ENCODE data around the gene CAMTA1. TPM values are rescaled to one million over a fixed set of nuclear protein-coding genes. Genes with fewer than 3 reads are reported as not detected.

Gene CAMTA1
- total RNA-seq, 1 experiment from 2014 or later: 85.2 TPM

DNA sequence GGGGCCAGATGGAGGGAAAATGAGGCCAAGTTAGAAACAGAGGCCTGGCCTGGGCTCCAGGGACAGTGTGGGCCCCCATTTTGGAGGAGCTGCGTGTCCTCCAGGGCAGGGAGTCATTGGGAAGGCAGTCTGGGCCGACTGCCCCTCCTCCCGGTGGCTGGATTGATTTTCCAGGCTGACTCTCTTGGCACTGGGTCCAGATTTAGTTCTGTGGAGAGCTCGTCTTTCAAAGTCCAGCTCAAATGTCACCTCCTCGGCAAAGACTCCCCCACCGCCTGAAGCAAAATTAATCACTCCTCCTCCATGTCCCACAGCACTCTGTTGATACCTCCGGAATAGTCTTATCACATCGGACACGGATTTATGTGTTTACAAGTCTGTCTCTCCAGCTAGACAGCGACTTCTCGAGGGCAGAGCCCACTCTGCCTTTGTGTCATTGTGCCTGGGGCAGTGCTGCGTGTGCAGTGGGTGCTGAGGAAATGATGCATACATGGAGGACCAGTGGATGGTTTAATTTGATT, 175.1 kb downstream of the CAMTA1 start:
- Histone ChIP-seq H3K27ac (ENCODE audit: low read depth, low read length, poor library complexity, severe bottlenecking) (no peak overlapping the region), H3K9me3 (ENCODE audit: low read depth, low read length, poor library complexity, severe bottlenecking) (no peaks in the 10 kb centered on the region), H3K36me3 (ENCODE audit: insufficient read depth, low read length, poor library complexity, severe bottlenecking) (no peaks in the 10 kb centered on the region), H3K27me3 (replicated peaks; ENCODE audit: insufficient read depth, low read depth, low read length, poor library complexity) (no peaks in the 10 kb centered on the region), H3K4me3 (ENCODE audit: low read depth, low read length, poor library complexity, severe bottlenecking) (no peak overlapping the region), H3K4me1 (ENCODE audit: insufficient read depth, low read length, poor library complexity, severe bottlenecking) (peaks cover 14% of the 10 kb centered on the region)
- intact Hi-C loops (cut with micrococcal nuclease; ENCODE audit: unreplicated experiment): no loop called here
- ChIA-PET POLR2A (ENCODE audit: low non-redundant PET) (no interaction called here), CTCF (no interaction called here)
- TF ChIP-seq, protein P1, sequence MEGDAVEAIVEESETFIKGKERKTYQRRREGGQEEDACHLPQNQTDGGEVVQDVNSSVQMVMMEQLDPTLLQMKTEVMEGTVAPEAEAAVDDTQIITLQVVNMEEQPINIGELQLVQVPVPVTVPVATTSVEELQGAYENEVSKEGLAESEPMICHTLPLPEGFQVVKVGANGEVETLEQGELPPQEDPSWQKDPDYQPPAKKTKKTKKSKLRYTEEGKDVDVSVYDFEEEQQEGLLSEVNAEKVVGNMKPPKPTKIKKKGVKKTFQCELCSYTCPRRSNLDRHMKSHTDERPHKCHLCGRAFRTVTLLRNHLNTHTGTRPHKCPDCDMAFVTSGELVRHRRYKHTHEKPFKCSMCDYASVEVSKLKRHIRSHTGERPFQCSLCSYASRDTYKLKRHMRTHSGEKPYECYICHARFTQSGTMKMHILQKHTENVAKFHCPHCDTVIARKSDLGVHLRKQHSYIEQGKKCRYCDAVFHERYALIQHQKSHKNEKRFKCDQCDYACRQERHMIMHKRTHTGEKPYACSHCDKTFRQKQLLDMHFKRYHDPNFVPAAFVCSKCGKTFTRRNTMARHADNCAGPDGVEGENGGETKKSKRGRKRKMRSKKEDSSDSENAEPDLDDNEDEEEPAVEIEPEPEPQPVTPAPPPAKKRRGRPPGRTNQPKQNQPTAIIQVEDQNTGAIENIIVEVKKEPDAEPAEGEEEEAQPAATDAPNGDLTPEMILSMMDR (conservative IDR thresholded peaks at IDR 0.05; ENCODE audit: low read depth, low read length): no peak
- no peak for TF ChIP-seq EZH2 (IDR thresholded peaks at IDR 0.05; ENCODE audit: borderline replicate concordance, low read depth, low read length, poor library complexity, severe bottlenecking)
- DNase-seq (ENCODE audit: low spot score): no peak
- BruUV-seq (replicated peaks): no TSS peak

DNA sequence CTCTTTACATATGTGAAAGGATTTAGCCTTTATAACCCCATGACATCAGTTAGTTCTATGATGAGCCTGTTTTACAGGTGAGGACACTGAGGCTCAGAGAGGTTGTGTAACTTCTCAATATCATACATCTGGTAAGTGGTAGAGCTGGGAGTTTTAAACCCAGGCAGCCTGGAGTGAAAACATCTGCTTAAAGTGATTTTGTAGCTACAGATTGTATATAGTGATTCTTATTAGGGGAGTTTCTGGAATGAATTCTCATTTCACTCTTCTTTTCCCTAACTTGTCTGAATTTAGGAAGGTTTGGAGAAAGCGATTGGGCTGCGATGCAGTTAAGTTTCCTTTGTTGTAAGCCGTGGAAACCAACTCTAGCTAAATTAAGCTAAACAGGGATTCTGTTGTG, 175.6 kb downstream of the CAMTA1 start:
- CTCF ChIA-PET: no interaction called here
- Histone ChIP-seq H3K9me3 (ENCODE audit: low read depth, low read length, poor library complexity, severe bottlenecking) (no peaks in the 10 kb centered on the region), H3K27me3 (replicated peaks; ENCODE audit: insufficient read depth, low read depth, low read length, poor library complexity) (peaks cover 2% of the 10 kb centered on the region), H3K4me3 (ENCODE audit: low read depth, low read length, poor library complexity, severe bottlenecking) (no peak overlapping the region), H3K27ac (ENCODE audit: low read depth, low read length, poor library complexity, severe bottlenecking) (no peak overlapping the region), H3K36me3 (ENCODE audit: insufficient read depth, low read length, poor library complexity, severe bottlenecking) (no peaks in the 10 kb centered on the region), H3K4me1 (ENCODE audit: insufficient read depth, low read length, poor library complexity, severe bottlenecking) (peaks cover 14% of the 10 kb centered on the region)
- no TSS peak for BruUV-seq (replicated peaks)
- intact Hi-C loops (cut with micrococcal nuclease; ENCODE audit: unreplicated experiment): no loop called here
- no peak for DNase-seq (ENCODE audit: low spot score)
- no peak for TF ChIP-seq EZH2 (IDR thresholded peaks at IDR 0.05; ENCODE audit: borderline replicate concordance, low read depth, low read length, poor library complexity, severe bottlenecking)
- TF ChIP-seq, protein P1 (conservative IDR thresholded peaks at IDR 0.05; ENCODE audit: low read depth, low read length): no peak
- POLR2A ChIA-PET (ENCODE audit: low non-redundant PET): no interaction called here

DNA sequence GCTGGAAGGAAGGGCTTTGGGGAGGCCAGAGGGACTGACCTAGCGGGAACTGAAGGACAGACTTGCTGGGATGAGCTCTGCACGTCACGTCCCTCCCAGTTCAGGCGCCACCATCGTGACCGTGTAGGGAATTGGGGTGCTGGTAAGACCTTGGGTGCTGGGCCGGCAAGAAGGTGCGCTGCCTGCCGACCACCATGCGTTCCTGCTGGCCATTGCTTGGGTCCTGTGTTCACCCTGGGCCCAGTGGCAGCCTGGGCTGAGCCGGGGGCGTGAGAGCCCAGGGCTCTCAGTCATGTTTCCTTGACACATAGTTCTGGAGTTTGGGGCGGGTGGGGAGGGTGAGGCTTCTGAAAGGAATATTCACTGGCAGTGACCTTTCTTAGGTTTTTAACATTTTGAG, 176.0 kb downstream of the CAMTA1 start:
- BruUV-seq (replicated peaks): no TSS peak
- no peak overlapping the region for H3K4me3 ChIP-seq (ENCODE audit: low read depth, low read length, poor library complexity, severe bottlenecking)
- TF ChIP-seq, protein P1 (conservative IDR thresholded peaks at IDR 0.05; ENCODE audit: low read depth, low read length): no peak
- no peak for TF ChIP-seq EZH2 (IDR thresholded peaks at IDR 0.05; ENCODE audit: borderline replicate concordance, low read depth, low read length, poor library complexity, severe bottlenecking)
- intact Hi-C loops (cut with micrococcal nuclease; ENCODE audit: unreplicated experiment): no loop called here
- no peak for DNase-seq (ENCODE audit: low spot score)
- no peaks in the 10 kb centered on the region for H3K36me3 ChIP-seq (ENCODE audit: insufficient read depth, low read length, poor library complexity, severe bottlenecking)
- peaks cover 6% of the 10 kb centered on the region for H3K27me3 ChIP-seq (replicated peaks; ENCODE audit: insufficient read depth, low read depth, low read length, poor library complexity)
- ChIA-PET CTCF (no interaction called here), POLR2A (ENCODE audit: low non-redundant PET) (no interaction called here)
- no peaks in the 10 kb centered on the region for H3K9me3 ChIP-seq (ENCODE audit: low read depth, low read length, poor library complexity, severe bottlenecking)
- no peak overlapping the region for H3K27ac ChIP-seq (ENCODE audit: low read depth, low read length, poor library complexity, severe bottlenecking)
- peaks cover 14% of the 10 kb centered on the region for H3K4me1 ChIP-seq (ENCODE audit: insufficient read depth, low read length, poor library complexity, severe bottlenecking)

Measured in A673 (cell line).